BE2C (cell line): ENCODE measurements around the gene RGL4.

Experiments
- DNase-seq: peaks from one replicate; pipeline ENCODE4 v3.0.0-alpha.2; 2020
- H3K27me3 ChIP-seq: fragments of 250-450 bp; sonication (Bioruptor Pico); 2 replicates; pipeline ENCODE4 v1.5.1; 2020; ENCODE audit warnings: mild to moderate bottlenecking
- H3K36me3 ChIP-seq: fragments of 250-450 bp; sonication (Bioruptor Pico); 2 replicates; pipeline ENCODE4 v1.5.1; 2020; ENCODE audit warnings: mild to moderate bottlenecking
- H3K4me1 ChIP-seq: fragments of 250-450 bp; sonication (Bioruptor Pico); 2 replicates; pipeline ENCODE4 v1.5.1; 2020
- H3K4me3 ChIP-seq: 2 replicates; pipeline ENCODE4 v1.5.1; 2011; ENCODE audit warnings: low read depth, low read length
- H3K9me3 ChIP-seq: fragments of 250-450 bp; sonication (Bioruptor Pico); 2 replicates; pipeline ENCODE4 v1.5.1; 2020
- TF ChIP-seq, protein P1 (sequence below): IDR thresholded peaks from 2 replicates; pipeline ENCODE4 v1.5.1; 2012; ENCODE audit warnings: mild to moderate bottlenecking, low read depth, low read length

Gene RGL4

DNA sequence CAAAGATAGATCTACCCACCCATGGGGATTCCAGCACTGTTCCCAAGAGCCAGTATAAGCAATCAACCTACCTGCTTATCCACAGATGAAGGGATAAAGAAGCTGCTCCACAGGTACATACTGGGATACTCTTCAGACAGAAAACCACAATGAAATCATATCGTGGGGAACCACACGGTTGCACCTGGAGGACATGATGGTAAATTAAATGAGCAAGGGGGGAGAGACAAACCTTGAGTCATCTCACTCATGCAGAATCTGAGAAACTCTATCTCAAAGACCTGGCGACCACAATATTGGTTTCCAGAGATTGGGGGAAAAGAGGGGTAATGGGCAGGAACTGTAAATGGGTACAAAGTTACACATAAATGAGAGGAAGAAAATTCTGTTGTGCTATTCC is 14.5 kb downstream of the RGL4 start:
- no peaks in the 10 kb centered on the region for H3K4me1 ChIP-seq
- no peak for DNase-seq
- H3K4me3 ChIP-seq: no peak overlapping the region
- TF ChIP-seq, protein P1, sequence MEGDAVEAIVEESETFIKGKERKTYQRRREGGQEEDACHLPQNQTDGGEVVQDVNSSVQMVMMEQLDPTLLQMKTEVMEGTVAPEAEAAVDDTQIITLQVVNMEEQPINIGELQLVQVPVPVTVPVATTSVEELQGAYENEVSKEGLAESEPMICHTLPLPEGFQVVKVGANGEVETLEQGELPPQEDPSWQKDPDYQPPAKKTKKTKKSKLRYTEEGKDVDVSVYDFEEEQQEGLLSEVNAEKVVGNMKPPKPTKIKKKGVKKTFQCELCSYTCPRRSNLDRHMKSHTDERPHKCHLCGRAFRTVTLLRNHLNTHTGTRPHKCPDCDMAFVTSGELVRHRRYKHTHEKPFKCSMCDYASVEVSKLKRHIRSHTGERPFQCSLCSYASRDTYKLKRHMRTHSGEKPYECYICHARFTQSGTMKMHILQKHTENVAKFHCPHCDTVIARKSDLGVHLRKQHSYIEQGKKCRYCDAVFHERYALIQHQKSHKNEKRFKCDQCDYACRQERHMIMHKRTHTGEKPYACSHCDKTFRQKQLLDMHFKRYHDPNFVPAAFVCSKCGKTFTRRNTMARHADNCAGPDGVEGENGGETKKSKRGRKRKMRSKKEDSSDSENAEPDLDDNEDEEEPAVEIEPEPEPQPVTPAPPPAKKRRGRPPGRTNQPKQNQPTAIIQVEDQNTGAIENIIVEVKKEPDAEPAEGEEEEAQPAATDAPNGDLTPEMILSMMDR: no peak
- H3K36me3 ChIP-seq: peaks cover 78% of the 10 kb centered on the region
- no peaks in the 10 kb centered on the region for H3K9me3 ChIP-seq
- H3K27me3 ChIP-seq: no peaks in the 10 kb centered on the region

DNA sequence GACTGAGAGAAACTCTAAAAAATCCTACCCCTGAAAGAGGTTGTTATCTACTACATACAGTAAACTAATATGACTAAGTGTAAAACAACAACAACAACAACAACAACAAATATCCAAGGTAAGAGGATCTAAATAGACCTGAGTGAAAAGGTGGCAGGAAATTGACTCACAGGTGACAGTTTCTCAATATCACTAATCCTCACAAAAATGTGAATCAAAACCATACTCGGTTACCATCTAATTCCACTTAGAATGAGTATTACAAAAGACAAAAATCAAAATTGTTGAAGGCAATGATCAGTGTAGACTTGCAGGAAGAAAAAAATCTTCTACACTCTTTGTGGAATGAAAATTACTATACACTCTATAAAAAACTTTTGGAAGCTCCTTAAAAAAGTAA is 17.5 kb downstream of the RGL4 start:
- Histone ChIP-seq H3K4me3 (no peak overlapping the region), H3K36me3 (peaks cover 69% of the 10 kb centered on the region), H3K4me1 (no peaks in the 10 kb centered on the region), H3K27me3 (no peaks in the 10 kb centered on the region), H3K9me3 (no peaks in the 10 kb centered on the region)
- DNase-seq: no peak
- TF ChIP-seq, protein P1: no peak

DNA sequence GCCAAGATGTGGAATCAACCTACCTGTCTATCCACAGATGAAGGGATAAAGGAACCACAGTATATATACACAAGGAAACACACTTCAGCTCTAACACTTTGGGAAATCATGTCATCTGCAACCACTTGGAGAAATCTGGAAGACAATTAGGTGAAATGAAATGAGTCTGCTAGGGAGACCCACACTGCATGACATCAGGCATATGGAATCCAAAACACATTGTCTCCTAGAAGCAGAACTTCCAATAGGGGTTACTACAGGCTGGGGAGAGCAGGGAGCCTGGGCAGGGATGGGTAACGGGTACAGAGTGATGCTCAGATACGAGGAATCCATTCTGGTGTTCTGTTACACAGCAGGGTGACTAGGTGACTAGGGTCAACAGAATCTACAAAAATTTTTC is 18.3 kb downstream of the RGL4 start:
- Histone ChIP-seq H3K36me3 (peaks cover 65% of the 10 kb centered on the region), H3K9me3 (no peaks in the 10 kb centered on the region), H3K4me1 (no peaks in the 10 kb centered on the region), H3K4me3 (no peak overlapping the region), H3K27me3 (no peaks in the 10 kb centered on the region)
- TF ChIP-seq, protein P1: no peak
- no peak for DNase-seq

DNA sequence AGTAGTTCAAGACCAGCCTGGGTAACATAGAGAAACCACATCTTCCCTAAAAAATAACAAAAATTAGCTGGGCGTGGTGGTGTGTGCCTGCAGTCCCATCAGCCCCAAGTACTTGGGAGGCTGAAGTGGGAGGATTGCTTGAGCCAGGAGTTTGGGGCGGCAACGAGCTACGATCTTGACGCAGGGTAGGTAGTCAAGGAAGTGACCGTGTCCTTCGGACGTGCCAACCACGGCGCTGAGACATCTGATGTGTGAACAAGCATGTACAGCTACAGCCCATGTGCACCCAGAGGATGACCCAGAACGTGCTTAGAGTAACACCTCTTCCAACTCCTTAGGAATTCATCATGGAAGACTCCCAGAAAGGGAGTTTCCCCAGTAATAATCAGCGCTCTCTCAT is 21.4 kb downstream of the RGL4 start:
- H3K4me1 ChIP-seq: no peaks in the 10 kb centered on the region
- TF ChIP-seq, protein P1: no peak
- no peak for DNase-seq
- peaks cover 42% of the 10 kb centered on the region for H3K36me3 ChIP-seq
- no peaks in the 10 kb centered on the region for H3K27me3 ChIP-seq
- H3K9me3 ChIP-seq: no peaks in the 10 kb centered on the region
- no peak overlapping the region for H3K4me3 ChIP-seq

DNA sequence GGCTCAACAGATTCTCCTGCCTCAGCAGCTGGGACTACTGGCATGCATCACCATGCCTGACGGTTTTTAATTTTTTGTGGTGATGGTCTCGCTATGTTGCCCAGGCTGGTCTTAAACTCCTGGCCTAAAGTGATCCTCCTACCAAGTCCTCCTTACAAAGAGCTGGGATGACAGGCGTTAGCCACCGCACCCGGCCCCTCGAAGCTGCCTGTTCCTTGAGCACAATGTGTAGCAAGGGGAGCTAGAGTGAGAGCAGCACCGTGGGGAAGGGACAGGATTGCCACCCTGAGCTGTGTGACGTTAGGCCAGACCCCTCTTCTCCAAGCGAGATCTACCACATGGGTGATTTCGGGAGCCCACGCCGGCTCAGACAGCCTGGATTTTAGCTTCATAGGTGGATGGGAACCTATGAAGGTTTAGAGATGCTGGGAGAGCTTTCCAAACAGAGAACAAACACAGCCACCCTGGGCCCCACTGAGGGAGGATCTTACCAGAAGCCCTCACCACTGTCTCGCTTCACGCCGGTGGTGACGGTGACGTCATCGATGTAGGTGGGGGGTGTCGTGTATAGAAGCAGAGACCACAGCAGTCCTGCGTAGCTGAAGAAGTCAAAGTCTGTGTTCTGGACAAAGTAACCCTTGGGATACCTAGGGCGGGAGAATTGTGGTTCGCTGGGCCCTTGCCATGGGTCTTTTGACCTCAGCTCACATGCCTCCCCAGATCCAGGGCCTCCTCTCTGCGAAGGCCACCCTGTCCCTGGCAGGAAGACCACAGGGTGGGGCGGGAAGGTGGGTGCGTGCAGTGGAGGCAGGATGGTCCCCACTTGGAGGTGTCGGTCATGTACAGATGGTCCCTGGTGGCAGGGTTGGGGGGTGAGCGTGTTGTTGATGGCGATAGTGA is 23.1 kb downstream of the RGL4 start:
- no peaks in the 10 kb centered on the region for H3K27me3 ChIP-seq
- TF ChIP-seq, protein P1: no peak
- no peaks in the 10 kb centered on the region for H3K9me3 ChIP-seq
- H3K4me1 ChIP-seq: no peaks in the 10 kb centered on the region
- H3K36me3 ChIP-seq: peaks cover 28% of the 10 kb centered on the region
- no peak overlapping the region for H3K4me3 ChIP-seq
- DNase-seq: no peak
